OCI-LY1 (cell line): ENCODE data around the gene CEP83.

Source experiments
- H2AFZ ChIP-seq: fragments of 200-600 bp; sonication (generic), shearing (Covaris generic); 2 replicates; pipeline ENCODE4 v1.6.0; 2014; ENCODE audit warnings: antibody characterized with exemption, mild to moderate bottlenecking, low read length
- H3F3A ChIP-seq: fragments of 200-600 bp; sonication (generic), shearing (Covaris generic); 2 replicates; pipeline ENCODE4 v1.6.0; 2014; ENCODE audit warnings: mild to moderate bottlenecking, antibody characterized with exemption, low read length, moderate library complexity; ENCODE audit not compliant: insufficient read depth
- H3K27ac ChIP-seq: fragments of 200-600 bp; sonication (generic); 2 replicates; pipeline ENCODE4 v1.5.1; 2014; ENCODE audit warnings: low read length, mixed run types, mild to moderate bottlenecking, low read depth; ENCODE audit not compliant: poor library complexity, severe bottlenecking
- H3K27me3 ChIP-seq: fragments of 200-600 bp; sonication (generic); 2 replicates; pipeline ENCODE4 v1.6.0; 2014; ENCODE audit warnings: antibody characterized with exemption, mild to moderate bottlenecking, low read length, moderate library complexity; ENCODE audit not compliant: insufficient read depth
- H3K36me3 ChIP-seq: fragments of 200-600 bp; sonication (generic); 2 replicates; pipeline ENCODE4 v1.6.1; 2014; ENCODE audit warnings: mild to moderate bottlenecking, antibody characterized with exemption, low read length, moderate library complexity, mixed read lengths; ENCODE audit not compliant: insufficient read depth
- H3K4me1 ChIP-seq: fragments of 200-600 bp; sonication (generic); 2 replicates; pipeline ENCODE4 v1.5.1; 2014; ENCODE audit warnings: mild to moderate bottlenecking, low read length, moderate library complexity; ENCODE audit not compliant: insufficient read depth, severe bottlenecking
- H3K4me2 ChIP-seq: fragments of 200-600 bp; sonication (generic), shearing (Covaris generic); 2 replicates; pipeline ENCODE4 v1.6.1; 2014; ENCODE audit warnings: low read length
- H3K4me3 ChIP-seq: fragments of 200-600 bp; sonication (generic); 2 replicates; pipeline ENCODE4 v1.5.1; 2014; ENCODE audit warnings: low read length, low read depth, mild to moderate bottlenecking, mixed read lengths; ENCODE audit not compliant: poor library complexity, severe bottlenecking
- H3K79me2 ChIP-seq: fragments of 200-600 bp; shearing (Covaris generic); 2 replicates; pipeline ENCODE4 v1.6.1; 2016; ENCODE audit warnings: mixed run types, low read length, mixed read lengths; ENCODE audit not compliant: insufficient read depth
- H3K9ac ChIP-seq: fragments of 200-600 bp; sonication (generic), shearing (Covaris generic); 2 replicates; pipeline ENCODE4 v1.6.1; 2014; ENCODE audit warnings: mild to moderate bottlenecking, low read length, mixed read lengths
- H3K9me2 ChIP-seq: fragments of 200-600 bp; sonication (generic), shearing (Covaris generic); 2 replicates; pipeline ENCODE4 v1.6.1; 2014; ENCODE audit warnings: low read depth, mild to moderate bottlenecking, low read length, mixed read lengths
- H3K9me3 ChIP-seq: fragments of 200-600 bp; shearing (Covaris generic); 2 replicates; pipeline ENCODE4 v1.6.1; 2014; ENCODE audit warnings: low read length, mixed read lengths
- H4K20me1 ChIP-seq: fragments of 200-600 bp; sonication (generic), shearing (Covaris generic); 2 replicates; pipeline ENCODE4 v1.6.0; 2016; ENCODE audit warnings: mild to moderate bottlenecking, low read length; ENCODE audit not compliant: insufficient read depth
- EZH2 ChIP-seq: fragments of 200-600 bp; sonication (generic), shearing (Covaris generic); IDR thresholded peaks from 2 replicates; pipeline ENCODE4 v1.8.0; 2017; ENCODE audit warnings: borderline replicate concordance, mixed run types, mild to moderate bottlenecking, antibody characterized with exemption, low read length, moderate library complexity, mixed read lengths
- TF ChIP-seq, protein P1 (sequence below): fragments of 200-600 bp; sonication (generic), shearing (Covaris generic); IDR thresholded peaks from 2 replicates; pipeline ENCODE4 v1.5.1; 2017; ENCODE audit warnings: mild to moderate bottlenecking, antibody characterized with exemption, low read length, moderate library complexity, mixed read lengths

Gene CEP83

DNA sequence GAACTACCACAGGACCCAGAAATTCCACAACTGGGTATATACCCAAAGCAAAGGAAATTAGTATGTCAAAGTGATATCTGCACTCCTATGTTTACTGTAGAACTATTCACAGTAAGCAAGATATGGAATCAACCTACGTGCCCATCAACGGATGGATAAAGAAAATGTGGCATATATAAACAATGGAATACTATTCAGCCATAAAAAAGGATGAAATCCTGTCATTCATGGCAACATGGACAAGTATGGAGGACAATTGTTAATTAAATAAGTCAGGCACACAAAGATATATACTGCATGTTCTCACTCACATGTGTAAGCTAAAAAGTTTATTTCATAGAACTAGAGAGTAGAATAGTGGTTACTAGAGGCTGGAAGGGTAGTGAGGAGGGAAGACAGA is 97.0 kb downstream of the CEP83 start:
- H3K9me2 ChIP-seq: no peaks in the 10 kb centered on the region
- H3K27ac ChIP-seq: no peak overlapping the region
- no peak overlapping the region for H3K4me3 ChIP-seq
- H4K20me1 ChIP-seq: no peaks in the 10 kb centered on the region
- H3K9me3 ChIP-seq: peaks cover 7% of the 10 kb centered on the region; the same call in 1 of the 2 replicates
- peaks cover 33% of the 10 kb centered on the region for H3K36me3 ChIP-seq
- no peak overlapping the region for H3K4me2 ChIP-seq
- TF ChIP-seq, protein P1, sequence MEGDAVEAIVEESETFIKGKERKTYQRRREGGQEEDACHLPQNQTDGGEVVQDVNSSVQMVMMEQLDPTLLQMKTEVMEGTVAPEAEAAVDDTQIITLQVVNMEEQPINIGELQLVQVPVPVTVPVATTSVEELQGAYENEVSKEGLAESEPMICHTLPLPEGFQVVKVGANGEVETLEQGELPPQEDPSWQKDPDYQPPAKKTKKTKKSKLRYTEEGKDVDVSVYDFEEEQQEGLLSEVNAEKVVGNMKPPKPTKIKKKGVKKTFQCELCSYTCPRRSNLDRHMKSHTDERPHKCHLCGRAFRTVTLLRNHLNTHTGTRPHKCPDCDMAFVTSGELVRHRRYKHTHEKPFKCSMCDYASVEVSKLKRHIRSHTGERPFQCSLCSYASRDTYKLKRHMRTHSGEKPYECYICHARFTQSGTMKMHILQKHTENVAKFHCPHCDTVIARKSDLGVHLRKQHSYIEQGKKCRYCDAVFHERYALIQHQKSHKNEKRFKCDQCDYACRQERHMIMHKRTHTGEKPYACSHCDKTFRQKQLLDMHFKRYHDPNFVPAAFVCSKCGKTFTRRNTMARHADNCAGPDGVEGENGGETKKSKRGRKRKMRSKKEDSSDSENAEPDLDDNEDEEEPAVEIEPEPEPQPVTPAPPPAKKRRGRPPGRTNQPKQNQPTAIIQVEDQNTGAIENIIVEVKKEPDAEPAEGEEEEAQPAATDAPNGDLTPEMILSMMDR: no peak
- no peak for TF ChIP-seq EZH2
- H3F3A ChIP-seq: no peaks in the 10 kb centered on the region
- no peak overlapping the region for H3K9ac ChIP-seq
- H3K79me2 ChIP-seq: no peaks in the 10 kb centered on the region
- H3K4me1 ChIP-seq: no peaks in the 10 kb centered on the region
- no peak overlapping the region for H2AFZ ChIP-seq
- no peaks in the 10 kb centered on the region for H3K27me3 ChIP-seq

- H3K9me3 ChIP-seq: peaks cover 7% of the 10 kb centered on the region; the same call in 1 of the 2 replicates
- H3K79me2 ChIP-seq: no peaks in the 10 kb centered on the region
- H3K9ac ChIP-seq: no peak overlapping the region
- H3K36me3 ChIP-seq: peaks cover 19% of the 10 kb centered on the region
- no peaks in the 10 kb centered on the region for H3K9me2 ChIP-seq
- H4K20me1 ChIP-seq: no peaks in the 10 kb centered on the region
- no peak for TF ChIP-seq EZH2
- TF ChIP-seq, protein P1: no peak
- H3K4me3 ChIP-seq: no peak overlapping the region
- no peak overlapping the region for H3K27ac ChIP-seq
- H3K27me3 ChIP-seq: no peaks in the 10 kb centered on the region
- H3K4me2 ChIP-seq: no peak overlapping the region
- no peak overlapping the region for H2AFZ ChIP-seq
- no peaks in the 10 kb centered on the region for H3F3A ChIP-seq
- no peaks in the 10 kb centered on the region for H3K4me1 ChIP-seq
Measured at GRCh38 chr12:94359761-94360160, 99.9 kb downstream of the CEP83 start.

DNA sequence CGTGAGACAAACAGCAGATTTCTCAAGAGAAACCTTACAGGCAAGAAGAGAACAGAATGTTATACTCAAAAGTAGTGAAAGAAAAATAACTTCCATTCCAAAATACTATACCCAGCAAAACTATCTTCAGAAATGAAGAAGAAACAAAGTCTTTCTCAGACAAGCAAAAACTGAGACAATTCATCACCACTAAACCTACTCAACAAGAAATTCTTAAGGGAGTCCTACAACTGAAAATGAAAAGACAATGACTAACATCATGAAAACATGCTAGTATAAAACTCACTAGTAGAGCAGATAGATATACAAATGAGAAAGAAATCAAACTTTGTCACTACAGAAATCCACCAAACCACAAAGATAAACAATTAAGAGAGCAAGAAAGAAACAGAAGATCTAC is 106.5 kb downstream of the CEP83 start:
- Histone ChIP-seq H4K20me1 (no peaks in the 10 kb centered on the region), H3F3A (no peaks in the 10 kb centered on the region), H3K36me3 (peaks cover 19% of the 10 kb centered on the region), H3K79me2 (no peaks in the 10 kb centered on the region), H3K9me3 (peaks cover 34% of the 10 kb centered on the region), H3K9ac (no peak overlapping the region), H2AFZ (no peak overlapping the region), H3K4me3 (no peak overlapping the region), H3K4me2 (no peak overlapping the region), H3K9me2 (no peaks in the 10 kb centered on the region), H3K27me3 (no peaks in the 10 kb centered on the region), H3K4me1 (no peaks in the 10 kb centered on the region), H3K27ac (no peak overlapping the region)
- TF ChIP-seq EZH2: no peak
- TF ChIP-seq, protein P1: no peak
